ENCODE data around the gene INKA2. TPM values are rescaled to one million over a fixed set of nuclear protein-coding genes. Genes with fewer than 3 reads are reported as not detected.

INKA2 gene
- total and polyA plus RNA-seq, 2 experiments from 2014 or later, result 1.8 to 3.2 TPM

DNA sequence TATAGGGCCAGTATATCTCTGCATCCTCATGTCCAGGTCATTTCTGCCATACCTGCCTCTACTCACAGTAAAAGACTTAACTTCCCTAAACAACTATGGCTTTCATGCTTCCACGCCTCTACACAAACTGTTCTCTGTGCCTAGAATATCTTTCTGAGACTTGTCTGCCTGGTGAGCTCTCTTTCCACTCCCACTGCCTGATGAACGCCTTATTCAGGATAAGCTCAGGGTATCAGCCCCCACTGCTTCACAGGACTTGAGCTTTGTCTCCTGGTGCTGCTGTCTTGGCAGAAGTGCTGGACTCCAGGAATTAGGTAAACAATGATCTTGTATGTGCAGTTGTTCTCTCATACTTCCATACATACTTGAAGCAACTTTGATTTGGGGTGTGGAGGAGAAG lies 11.7 kb upstream of the INKA2 start:
- H3K9me3 ChIP-seq (ENCODE audit: low read depth), result no peaks in the 10 kb centered on the region
- H3K9me2 ChIP-seq (replicated peaks; ENCODE audit: insufficient read depth), result no peaks in the 10 kb centered on the region
- H3K4me3 ChIP-seq, result no peak overlapping the region
- H3K27ac ChIP-seq, result no peak overlapping the region
- 86% methylated on average over 2 of the region's 2 CpGs for WGBS (ENCODE audit: low lambda C conversion rate, missing lambda C conversion rate)
- H4K20me1 ChIP-seq (ENCODE audit: insufficient read depth, poor library complexity, severe bottlenecking), result no peaks in the 10 kb centered on the region
- DNase-seq (ENCODE audit: low spot score), result no peak
- peaks cover 8% of the 10 kb centered on the region for H3K79me2 ChIP-seq
- H3K4me1 ChIP-seq (ENCODE audit: insufficient read depth), result peaks cover 5% of the 10 kb centered on the region
- H2AFZ ChIP-seq, result no peak overlapping the region
- no peak overlapping the region for H3K4me2 ChIP-seq
- no peaks in the 10 kb centered on the region for H3K36me3 ChIP-seq (replicated peaks; ENCODE audit: insufficient read depth, low read depth)
- no peaks in the 10 kb centered on the region for H3K27me3 ChIP-seq
- no peak for TF ChIP-seq EZH2 (IDR thresholded peaks at IDR 0.05; ENCODE audit: borderline replicate concordance)
- TF ChIP-seq, protein P1, sequence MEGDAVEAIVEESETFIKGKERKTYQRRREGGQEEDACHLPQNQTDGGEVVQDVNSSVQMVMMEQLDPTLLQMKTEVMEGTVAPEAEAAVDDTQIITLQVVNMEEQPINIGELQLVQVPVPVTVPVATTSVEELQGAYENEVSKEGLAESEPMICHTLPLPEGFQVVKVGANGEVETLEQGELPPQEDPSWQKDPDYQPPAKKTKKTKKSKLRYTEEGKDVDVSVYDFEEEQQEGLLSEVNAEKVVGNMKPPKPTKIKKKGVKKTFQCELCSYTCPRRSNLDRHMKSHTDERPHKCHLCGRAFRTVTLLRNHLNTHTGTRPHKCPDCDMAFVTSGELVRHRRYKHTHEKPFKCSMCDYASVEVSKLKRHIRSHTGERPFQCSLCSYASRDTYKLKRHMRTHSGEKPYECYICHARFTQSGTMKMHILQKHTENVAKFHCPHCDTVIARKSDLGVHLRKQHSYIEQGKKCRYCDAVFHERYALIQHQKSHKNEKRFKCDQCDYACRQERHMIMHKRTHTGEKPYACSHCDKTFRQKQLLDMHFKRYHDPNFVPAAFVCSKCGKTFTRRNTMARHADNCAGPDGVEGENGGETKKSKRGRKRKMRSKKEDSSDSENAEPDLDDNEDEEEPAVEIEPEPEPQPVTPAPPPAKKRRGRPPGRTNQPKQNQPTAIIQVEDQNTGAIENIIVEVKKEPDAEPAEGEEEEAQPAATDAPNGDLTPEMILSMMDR (IDR thresholded peaks at IDR 0.05; ENCODE audit: poor library complexity), result no peak

DNA sequence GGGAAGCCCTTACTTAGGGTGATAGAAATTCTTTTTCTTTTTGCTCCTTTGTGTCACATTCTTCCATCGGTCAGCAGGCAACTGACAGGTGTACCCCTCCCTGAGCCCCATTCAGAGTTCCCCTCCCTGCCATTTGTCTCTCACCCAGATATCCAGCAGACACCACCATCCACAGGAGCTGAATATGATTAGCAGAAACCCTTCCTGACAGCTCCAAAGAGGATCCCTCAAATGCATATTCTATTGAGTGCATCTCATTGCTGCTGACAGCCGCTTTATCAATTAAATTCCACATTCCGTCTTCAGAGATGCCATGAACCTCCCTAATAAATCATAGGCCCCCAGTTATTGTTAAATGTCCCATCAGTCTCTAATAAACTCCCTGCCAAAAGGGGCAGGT lies 10.4 kb upstream of the INKA2 start:
- Histone ChIP-seq H3K4me3 (no peak overlapping the region), H3K36me3 (replicated peaks; ENCODE audit: insufficient read depth, low read depth) (no peaks in the 10 kb centered on the region), H3K4me2 (no peak overlapping the region), H3K4me1 (ENCODE audit: insufficient read depth) (peaks cover 4% of the 10 kb centered on the region), H2AFZ (no peak overlapping the region), H3K27ac (no peak overlapping the region), H3K9me3 (ENCODE audit: low read depth) (no peaks in the 10 kb centered on the region), H3K79me2 (peaks cover 8% of the 10 kb centered on the region), H3K9me2 (replicated peaks; ENCODE audit: insufficient read depth) (no peaks in the 10 kb centered on the region), H3K27me3 (no peaks in the 10 kb centered on the region), H4K20me1 (ENCODE audit: insufficient read depth, poor library complexity, severe bottlenecking) (no peaks in the 10 kb centered on the region)
- TF ChIP-seq, protein P1 (IDR thresholded peaks at IDR 0.05; ENCODE audit: poor library complexity), result no peak
- TF ChIP-seq EZH2phosphoT487 (IDR thresholded peaks at IDR 0.05; ENCODE audit: low read depth, severe bottlenecking, unreplicated experiment), result no peak
- TF ChIP-seq EZH2 (IDR thresholded peaks at IDR 0.05; ENCODE audit: borderline replicate concordance), result no peak
- DNase-seq (ENCODE audit: low spot score), result no peak
- WGBS (ENCODE audit: low lambda C conversion rate, missing lambda C conversion rate), result 52% methylated on average over 3 of the region's 3 CpGs

DNA sequence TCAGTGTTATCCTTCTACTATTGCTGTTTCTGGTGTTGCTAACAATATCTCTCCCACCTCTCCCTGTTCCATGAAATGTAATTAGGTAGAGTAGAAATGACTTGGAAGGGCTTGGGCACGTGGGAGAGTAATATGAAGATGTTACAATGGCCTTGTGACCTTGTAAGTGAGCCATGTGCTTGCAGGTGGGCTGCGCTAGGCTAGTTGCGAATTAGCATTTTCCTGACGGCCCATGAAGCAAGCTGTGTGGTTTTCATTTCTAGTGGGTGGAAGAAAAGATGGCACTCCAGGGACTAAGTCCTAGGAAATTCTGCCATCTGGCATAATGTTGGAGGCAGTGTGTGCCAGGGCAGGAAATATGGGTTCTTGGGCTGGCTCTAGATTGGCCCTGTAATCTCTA lies 8.8 kb upstream of the INKA2 start:
- Histone ChIP-seq H3K4me1 (ENCODE audit: insufficient read depth) (no peaks in the 10 kb centered on the region), H3K79me2 (no peaks in the 10 kb centered on the region), H4K20me1 (ENCODE audit: insufficient read depth, poor library complexity, severe bottlenecking) (no peaks in the 10 kb centered on the region), H3K36me3 (replicated peaks; ENCODE audit: insufficient read depth, low read depth) (no peaks in the 10 kb centered on the region), H3K9me3 (ENCODE audit: low read depth) (no peaks in the 10 kb centered on the region), H3K9me2 (replicated peaks; ENCODE audit: insufficient read depth) (no peaks in the 10 kb centered on the region), H3K27me3 (no peaks in the 10 kb centered on the region), H3K4me3 (no peak overlapping the region), H3K27ac (no peak overlapping the region), H2AFZ (no peak overlapping the region), H3K4me2 (no peak overlapping the region)
- TF ChIP-seq EZH2phosphoT487 (IDR thresholded peaks at IDR 0.05; ENCODE audit: low read depth, severe bottlenecking, unreplicated experiment), result no peak
- TF ChIP-seq, protein P1 (IDR thresholded peaks at IDR 0.05; ENCODE audit: poor library complexity), result no peak
- TF ChIP-seq EZH2 (IDR thresholded peaks at IDR 0.05; ENCODE audit: borderline replicate concordance), result no peak
- no peak for DNase-seq (ENCODE audit: low spot score)
- 89% methylated on average over 4 of the region's 4 CpGs for WGBS (ENCODE audit: low lambda C conversion rate, missing lambda C conversion rate)

DNA sequence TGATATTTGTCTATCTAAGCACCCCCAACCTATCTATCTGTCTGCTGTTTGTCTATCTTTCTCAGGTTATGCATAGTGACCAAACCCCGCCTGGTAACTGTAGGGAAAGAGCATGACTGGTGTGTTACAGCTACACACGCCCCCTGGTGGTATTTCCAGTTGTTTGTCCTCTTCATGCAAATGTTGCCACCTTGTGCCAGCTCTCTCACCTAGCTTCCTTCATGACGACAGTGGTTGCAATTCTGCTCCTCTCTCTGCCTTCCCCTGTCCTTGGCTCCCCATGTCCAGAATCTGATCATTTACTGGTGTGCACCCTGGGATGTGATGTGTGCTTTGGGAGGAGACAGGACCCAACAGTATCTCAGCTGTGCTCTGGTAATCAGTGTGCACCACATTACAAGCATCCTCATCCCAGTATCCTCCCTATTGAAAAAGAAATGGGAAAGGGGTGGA lies 8.1 kb upstream of the INKA2 start:
- H3K9me2 ChIP-seq (replicated peaks; ENCODE audit: insufficient read depth), result no peaks in the 10 kb centered on the region
- no peaks in the 10 kb centered on the region for H4K20me1 ChIP-seq (ENCODE audit: insufficient read depth, poor library complexity, severe bottlenecking)
- no peaks in the 10 kb centered on the region for H3K9me3 ChIP-seq (ENCODE audit: low read depth)
- no peak overlapping the region for H3K4me2 ChIP-seq
- peaks cover 5% of the 10 kb centered on the region for H3K27me3 ChIP-seq
- H3K79me2 ChIP-seq, result no peaks in the 10 kb centered on the region
- H2AFZ ChIP-seq, result no peak overlapping the region
- 29% methylated on average over 3 of the region's 3 CpGs for WGBS (ENCODE audit: low lambda C conversion rate, missing lambda C conversion rate)
- H3K4me3 ChIP-seq, result no peak overlapping the region
- H3K36me3 ChIP-seq (replicated peaks; ENCODE audit: insufficient read depth, low read depth), result no peaks in the 10 kb centered on the region
- peak; percentile 84 for DNase-seq (ENCODE audit: low spot score)
- TF ChIP-seq, protein P1 (IDR thresholded peaks at IDR 0.05; ENCODE audit: poor library complexity), result peak; percentile 61
- TF ChIP-seq EZH2 (IDR thresholded peaks at IDR 0.05; ENCODE audit: borderline replicate concordance), result no peak
- H3K4me1 ChIP-seq (ENCODE audit: insufficient read depth), result no peaks in the 10 kb centered on the region
- H3K27ac ChIP-seq, result no peak overlapping the region
